Progenitor cell of endocrine pancreas (in vitro differentiated cells): ENCODE results near the gene BMPR1A. TPM values are rescaled to one million over a fixed set of nuclear protein-coding genes. Genes with fewer than 3 reads are reported as not detected.

Experiments
- DNase-seq: peaks from one replicate; pipeline ENCODE4 v3.0.0; 2021; ENCODE audit warnings: low spot score; ENCODE audit not compliant: unreplicated experiment
- H3K27ac Mint-ChIP-seq: 2 replicates; pipeline ENCODE4 v1.8.0; 2021; ENCODE audit warnings: mild to moderate bottlenecking, moderate library complexity, mixed read lengths
- H3K27me3 Mint-ChIP-seq: 2 replicates; pipeline ENCODE4 v1.8.0; 2021; ENCODE audit warnings: mixed read lengths
- H3K36me3 Mint-ChIP-seq: 2 replicates; pipeline ENCODE4 v1.8.0; 2022; ENCODE audit warnings: mixed read lengths; ENCODE audit not compliant: insufficient read depth
- H3K4me1 Mint-ChIP-seq: 2 replicates; pipeline ENCODE4 v1.8.0; 2021; ENCODE audit warnings: low read depth, mixed read lengths
- H3K4me3 Mint-ChIP-seq: 2 replicates; pipeline ENCODE4 v1.8.0; 2021; ENCODE audit warnings: low read depth, mild to moderate bottlenecking, moderate library complexity, mixed read lengths
- H3K9me3 Mint-ChIP-seq: 2 replicates; pipeline ENCODE4 v1.8.0; 2021; ENCODE audit warnings: low read depth, mixed read lengths
- CTCF ChIP-seq: fragments of 200-600 bp; sonication (generic); IDR thresholded peaks from one replicate; pipeline ENCODE4 v1.5.0; 2021; ENCODE audit warnings: antibody characterized with exemption, mild to moderate bottlenecking; ENCODE audit not compliant: unreplicated experiment
- total RNA-seq: library from RNA; stranded (reverse); gene quantifications from 2 replicates; pipeline ENCODE4 v1.2.1, GENCODE V29; 2021

BMPR1A gene
- total RNA-seq, 1 donor from 2014 or later, result 89.7 TPM

DNA sequence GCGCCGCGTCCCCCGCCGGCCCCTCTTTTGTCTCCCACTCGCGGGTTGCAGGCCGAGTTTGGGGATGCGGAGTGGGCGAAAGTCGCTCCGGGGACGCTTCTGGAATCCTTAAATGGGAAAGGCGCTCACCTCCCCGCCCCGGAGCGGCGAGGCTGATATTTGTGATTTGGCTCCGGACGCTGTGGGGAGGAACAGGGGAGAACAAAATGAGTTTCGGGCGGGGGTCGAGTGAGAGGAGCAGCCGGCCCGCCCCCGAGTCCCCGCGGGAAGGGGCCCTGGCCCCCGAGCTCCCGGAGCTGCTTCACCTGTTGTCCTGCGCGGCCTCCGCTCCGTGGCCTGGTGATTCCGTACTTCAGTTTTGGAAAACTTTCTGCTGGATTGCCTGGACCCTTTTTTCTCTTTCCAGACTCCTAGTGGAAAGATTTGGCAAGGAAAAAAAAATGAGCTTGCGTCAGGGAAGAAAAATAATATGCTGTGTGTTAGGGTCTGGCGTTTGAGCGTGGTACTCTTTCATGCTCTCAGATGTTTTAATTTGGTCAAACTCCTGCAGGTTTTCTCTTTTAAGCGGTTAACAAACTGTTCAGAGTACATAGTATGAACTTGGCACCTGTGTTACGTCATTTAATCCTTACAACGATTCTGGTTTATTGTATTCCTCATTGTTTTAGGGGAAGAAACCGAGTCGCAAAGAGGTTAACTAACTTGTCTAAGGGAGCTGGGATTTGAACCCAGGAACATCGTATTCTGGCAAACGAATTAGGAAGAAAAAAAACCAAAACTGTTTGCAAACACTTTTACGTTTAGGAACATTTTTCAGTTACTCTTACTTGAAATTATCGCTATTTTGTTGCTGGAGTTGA, 924 bp downstream of the BMPR1A start:
- Mint-ChIP-seq H3K4me3 (peak overlapping the region; percentile 94), H3K27ac (peak overlapping the region; percentile 99), H3K4me1 (peaks cover 53% of the 10 kb centered on the region)

GRCh38 chr10:86758189-86759072, 2.0 kb downstream of the BMPR1A start:
- H3K4me3 Mint-ChIP-seq, result peak overlapping the region; percentile 94
- H3K27me3 Mint-ChIP-seq, result no peaks in the 10 kb centered on the region
- TF ChIP-seq CTCF, result no peak
- H3K4me1 Mint-ChIP-seq, result peaks cover 48% of the 10 kb centered on the region
- DNase-seq, result no peak
- no peaks in the 10 kb centered on the region for H3K36me3 Mint-ChIP-seq
- H3K27ac Mint-ChIP-seq, result peak overlapping the region; percentile 99
- no peaks in the 10 kb centered on the region for H3K9me3 Mint-ChIP-seq

More for the DNA sequence above, 924 bp downstream of the BMPR1A start:
- no peaks in the 10 kb centered on the region for H3K27me3 Mint-ChIP-seq
- TF ChIP-seq CTCF, result peak; percentile 45
- no peaks in the 10 kb centered on the region for H3K36me3 Mint-ChIP-seq
- DNase-seq, result peak; percentile 34
- H3K9me3 Mint-ChIP-seq, result no peaks in the 10 kb centered on the region

GRCh38 chr10:86759073-86759672, 2.8 kb downstream of the BMPR1A start:
- Mint-ChIP-seq H3K9me3 (no peaks in the 10 kb centered on the region), H3K27me3 (no peaks in the 10 kb centered on the region), H3K4me3 (peak overlapping the region; percentile 94), H3K4me1 (peaks cover 43% of the 10 kb centered on the region), H3K27ac (peak overlapping the region; percentile 79), H3K36me3 (no peaks in the 10 kb centered on the region)
- TF ChIP-seq CTCF, result no peak
- DNase-seq, result no peak

GRCh38 chr10:86763404-86763803, 7.0 kb downstream of the BMPR1A start:
- Mint-ChIP-seq H3K27ac (no peak overlapping the region), H3K4me3 (no peak overlapping the region), H3K4me1 (peaks cover 38% of the 10 kb centered on the region), H3K27me3 (no peaks in the 10 kb centered on the region), H3K9me3 (no peaks in the 10 kb centered on the region), H3K36me3 (no peaks in the 10 kb centered on the region)
- no peak for TF ChIP-seq CTCF
- no peak for DNase-seq

DNA sequence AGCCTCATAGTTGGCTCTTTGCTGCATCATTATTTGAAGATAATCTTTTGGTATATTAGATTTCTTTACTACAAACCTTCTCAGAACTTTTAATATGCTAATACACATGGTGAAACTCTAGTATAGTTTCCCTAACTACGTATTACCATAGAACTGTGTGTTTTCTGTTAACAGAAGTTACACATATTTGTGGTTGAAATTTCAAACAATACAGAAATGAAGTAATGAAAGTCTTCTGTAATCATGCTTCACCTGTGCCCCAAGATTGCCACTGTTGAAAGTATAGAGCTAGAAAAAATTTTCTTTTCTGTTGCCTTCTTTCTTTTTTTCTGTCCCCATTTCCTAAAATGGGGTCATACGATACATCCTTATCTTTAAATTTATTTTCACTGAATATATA, 9.1 kb downstream of the BMPR1A start:
- Mint-ChIP-seq H3K27me3 (no peaks in the 10 kb centered on the region), H3K9me3 (no peaks in the 10 kb centered on the region), H3K4me3 (no peak overlapping the region), H3K27ac (no peak overlapping the region), H3K4me1 (peaks cover 40% of the 10 kb centered on the region), H3K36me3 (no peaks in the 10 kb centered on the region)
- DNase-seq, result no peak
- TF ChIP-seq CTCF, result no peak
